HepG2 (cell line): ENCODE measurements around the gene CHST11. TPM values are rescaled to one million over a fixed set of nuclear protein-coding genes. Genes with fewer than 3 reads are reported as not detected.

ENCODE experiments used
- ATAC-seq: fragments of 200-7000 bp; cut with Tn5 transposase; 3 replicates; pipeline ENCODE4 v1.9.1; 2020; ENCODE audit warnings: mild to moderate bottlenecking, moderate library complexity
- BruUV-seq: library from RNA; stranded (reverse); fragments of 400-500 nt; replicated peaks from 2 replicates; lab custom pipeline; 2021; lab: Mats Ljungman, UMichigan
- CTCF ChIA-PET: fragments of 300-600 bp; formaldehyde crosslinking; extraction: SDS; loops from one replicate; lab custom pipeline; 2021; ENCODE audit warnings: low total read pairs, inconsistent platforms, low intra/inter-chr PET ratio; lab: Yijun Ruan, JAX
- POLR2A ChIA-PET: fragments of 350-600 bp; sonication (Branson Sonifier 250); formaldehyde crosslinking; loops from one replicate; lab custom pipeline; 2020; ENCODE audit warnings: antibody characterized with exemption, inconsistent platforms; lab: Yijun Ruan, JAX
- DNase-seq: peaks from one replicate; pipeline ENCODE4 v3.0.0-alpha.2; 2015; ENCODE audit warnings: low spot score
- FAIRE-seq: peaks from 3 replicates; lab custom pipeline; 2011; peaks lifted over from hg19 to GRCh38; lab: Jason Lieb, UNC
- H2AFZ ChIP-seq: one replicate; pipeline ENCODE4 v1.6.1; 2011; ENCODE audit warnings: low read length, inconsistent platforms
- H3K27ac ChIP-seq: fragments of 300-600 bp; 3 replicates; pipeline ENCODE4 v1.8.0; 2011; ENCODE audit warnings: mixed run types, mild to moderate bottlenecking, mixed read lengths, low read length, inconsistent platforms; ENCODE audit not compliant: insufficient read depth; ENCODE audit errors: extremely low read length
- H3K27me3 ChIP-seq, 2 experiments: fragments of 200-600 bp in 1 of 2; 2 replicates in 1 of 2; 3 replicates in 1 of 2; pipeline versions ENCODE4 v1.6.0 to v1.8.0; 2011; ENCODE audit warnings: low read length in 2 of 2, mild to moderate bottlenecking in 2 of 2, moderate library complexity in 2 of 2, inconsistent platforms in 1 of 2; ENCODE audit not compliant: insufficient read depth in 2 of 2, control insufficient read depth in 1 of 2
- H3K36me3 ChIP-seq, 2 experiments: fragments of 200-600 bp in 1 of 2; replicated peaks in 1 of 2; 2 replicates in 1 of 2; 3 replicates in 1 of 2; pipeline versions ENCODE4 v1.5.1 to v1.8.0; 2011; ENCODE audit warnings: low read length in 2 of 2, inconsistent platforms in 1 of 2; ENCODE audit not compliant: insufficient read depth in 2 of 2, control insufficient read depth in 1 of 2
- H3K4me1 ChIP-seq: 2 replicates; pipeline ENCODE4 v1.5.1; 2012; ENCODE audit warnings: low read length, inconsistent platforms; ENCODE audit not compliant: insufficient read depth
- H3K4me2 ChIP-seq: 2 replicates; pipeline ENCODE4 v1.6.0; 2011; ENCODE audit warnings: low read depth, low read length, inconsistent platforms
- H3K4me3 ChIP-seq, 3 experiments: fragments of 200-600 bp in 1 of 3; sonication (generic), shearing (Covaris generic) in 1 of 3; replicated peaks in 1 of 3; 2 replicates each; pipeline ENCODE4 v1.5.1; 2011 to 2016; ENCODE audit warnings: low read length in 3 of 3, inconsistent platforms in 2 of 3, low read depth in 2 of 3, mild to moderate bottlenecking in 2 of 3, control low read depth in 1 of 3, mixed read lengths in 1 of 3; ENCODE audit not compliant: insufficient read depth in 1 of 3
- H3K79me2 ChIP-seq: one replicate; pipeline ENCODE4 v1.6.1; 2011; ENCODE audit warnings: low read length, inconsistent platforms; ENCODE audit not compliant: insufficient read depth
- H3K9ac ChIP-seq: 2 replicates; pipeline ENCODE4 v1.6.0; 2011; ENCODE audit warnings: mild to moderate bottlenecking, low read depth, low read length, inconsistent platforms; ENCODE audit not compliant: insufficient read depth
- H3K9me3 ChIP-seq: 2 replicates; pipeline ENCODE4 v1.5.1; 2012; ENCODE audit warnings: mild to moderate bottlenecking, low read length
- H4K20me1 ChIP-seq: 2 replicates; pipeline ENCODE4 v1.6.0; 2011; ENCODE audit warnings: inconsistent platforms, mild to moderate bottlenecking, low read length, moderate library complexity; ENCODE audit not compliant: insufficient read depth
- JUND ChIP-seq: sonication (generic); formaldehyde crosslinking; IDR thresholded peaks from 2 replicates; pipeline ENCODE4 v1.8.0; 2022; ENCODE audit warnings: mild to moderate bottlenecking, missing genetic modification reagents
- MTA1 ChIP-seq: sonication (generic); formaldehyde crosslinking; IDR thresholded peaks from 2 replicates; pipeline ENCODE4 v1.4.0; 2020; ENCODE audit warnings: missing genetic modification reagents, mild to moderate bottlenecking, borderline replicate concordance
- NONO ChIP-seq, 2 experiments: fragments of 450-650 bp in 1 of 2; sonication (generic) in 1 of 2; formaldehyde crosslinking in 1 of 2; IDR thresholded peaks in 1 of 2; conservative IDR thresholded peaks in 1 of 2; 2 replicates each; pipeline versions ENCODE4 v1.6.1 to v1.8.0; 2017 to 2022; ENCODE audit warnings: mild to moderate bottlenecking in 1 of 2, missing genetic modification reagents in 1 of 2, moderate library complexity in 1 of 2
- RFX3 ChIP-seq: IDR thresholded peaks from 2 replicates; pipeline ENCODE4 v1.6.1; 2016; ENCODE audit warnings: missing biosample characterization, missing genetic modification reagents
- TOE1 ChIP-seq: sonication (generic); formaldehyde crosslinking; IDR thresholded peaks from 2 replicates; pipeline ENCODE4 v1.4.0; 2020; ENCODE audit warnings: mild to moderate bottlenecking, missing genetic modification reagents
- ZFP37 ChIP-seq: sonication (generic); formaldehyde crosslinking; IDR thresholded peaks from 2 replicates; pipeline ENCODE4 v1.4.0; 2020; ENCODE audit warnings: missing genetic modification reagents, borderline replicate concordance
- ZNF33B ChIP-seq: sonication (generic); formaldehyde crosslinking; IDR thresholded peaks from 2 replicates; pipeline ENCODE4 v1.5.1; 2020; ENCODE audit warnings: mild to moderate bottlenecking, missing genetic modification reagents
- ZNF569 ChIP-seq: sonication (generic); formaldehyde crosslinking; IDR thresholded peaks from 2 replicates; pipeline ENCODE4 v1.5.0; 2020; ENCODE audit warnings: mild to moderate bottlenecking, missing genetic modification reagents, moderate library complexity, borderline replicate concordance
- WGBS: methylation state at CpG from one replicate; pipeline ENCODE4 v1.1.6; 2017; ENCODE audit warnings: low lambda C conversion rate; 5-methylcytosine and 5-hydroxymethylcytosine counted together
- in situ Hi-C: cut with HindIII; loops from 2 replicates; pipeline ENCODE4 v1.10.0; 2017; ENCODE audit warnings: low pct_unique_long_range_greater_than_20kb; ENCODE audit not compliant: extremely low pct_ligation_motif_present
- intact Hi-C: fragments of 100-400 bp; cut with micrococcal nuclease; formaldehyde crosslinking; loops from one replicate; pipeline ENCODE4 v1.10.0; 2022; ENCODE audit not compliant: unreplicated experiment
- polyA plus RNA-seq, 8 experiments: library from polyadenylated mRNA; depleted of rRNA in 3 of 8; stranded (reverse) in 7 of 8; unstranded in 1 of 8; fragments of >200 nt; fragmentation: Illumina TruSeq in 4 of 8; extraction: Trizol in 4 of 8; gene quantifications; 2 replicates each; pipeline versions ENCODE4 v1.2.1 to v1.2.3, GENCODE V29; 2011 to 2016; ENCODE audit warnings: low read depth in 4 of 8, missing spikeins in 1 of 8, mixed read lengths in 1 of 8; ENCODE audit not compliant: insufficient read depth in 1 of 8
- total RNA-seq, 5 experiments: library from RNA; depleted of rRNA; stranded (reverse); fragments of >200 nt; fragmentation: Illumina TruSeq; extraction: Trizol; gene quantifications; 2 replicates each; pipeline ENCODE4 v1.2.3, GENCODE V29; 2016; ENCODE audit warnings: low read depth in 1 of 5
- TF ChIP-seq, protein P1 (sequence below): IDR thresholded peaks from 2 replicates; pipeline ENCODE4 v1.6.1; 2016; ENCODE audit warnings: low read depth
- TF ChIP-seq, protein P2 (sequence below): sonication (generic); formaldehyde crosslinking; IDR thresholded peaks from 2 replicates; pipeline ENCODE4 v1.8.0; 2022; ENCODE audit warnings: missing genetic modification reagents, mild to moderate bottlenecking, moderate library complexity, borderline replicate concordance

The CHST11 gene
- total and polyA plus RNA-seq, 2 of the 13 experiments (the other 11 are each of a cell fraction or from before 2014, with no cell fraction given) = 0.15 TPM; not detected in 1

DNA sequence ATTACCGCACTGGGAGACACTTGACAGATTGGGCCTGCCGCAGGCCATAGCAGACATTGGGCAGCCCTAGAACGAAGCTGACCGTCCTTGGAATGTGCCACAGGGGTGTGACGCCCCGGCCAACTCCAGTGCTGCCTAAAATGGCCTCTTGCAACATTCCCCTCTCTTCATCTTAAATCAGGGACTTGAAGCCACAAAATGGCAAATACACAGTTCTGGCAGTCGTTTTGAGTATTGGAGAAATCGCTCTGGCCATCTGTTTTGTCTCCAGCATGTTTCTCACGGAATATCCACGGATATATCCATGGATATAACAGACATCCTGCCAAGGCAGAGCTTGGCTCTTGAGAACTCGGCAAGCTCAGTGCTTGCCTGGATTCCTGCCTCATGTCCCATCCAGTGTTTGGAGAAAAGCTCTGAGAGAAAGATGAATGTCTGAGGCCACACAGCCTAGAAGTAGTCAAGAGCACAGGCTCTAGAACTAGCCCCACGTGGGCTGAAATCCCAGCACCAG is 158.4 kb downstream of the CHST11 start:
- DNase-seq (no peak), FAIRE-seq (no peak), ATAC-seq (no peak)
- Histone ChIP-seq H3K4me1 (no peaks in the 10 kb centered on the region), H3K79me2 (no peaks in the 10 kb centered on the region), H2AFZ (no peak overlapping the region), H3K27ac (no peak overlapping the region), H3K36me3 (no peaks in the 10 kb centered on the region), H3K9me3 (no peaks in the 10 kb centered on the region), H3K4me3 (no peak overlapping the region), H3K27me3 (peaks cover 1 to 8% of the 10 kb centered on the region in 2 experiments; a peak in 2 of 5 replicates), H4K20me1 (no peaks in the 10 kb centered on the region), H3K9ac (no peak overlapping the region), H3K4me2 (no peak overlapping the region)
- ChIA-PET POLR2A (no interaction called here), CTCF (no interaction called here)
- intact Hi-C loops (no loop called here), in situ Hi-C loops (no loop called here)
- TF ChIP-seq JUND (CRISPR knock-in tag) (no peak), NONO (IDR thresholded peaks at IDR 0.05) (no peak), NONO (CRISPR knock-in tag; conservative IDR thresholded peaks at IDR 0.05) (no peak), MTA1 (CRISPR knock-in tag) (no peak), ZNF569 (CRISPR knock-in tag) (no peak), RFX3 (CRISPR knock-in tag) (no peak), ZNF33B (CRISPR knock-in tag) (no peak), ZFP37 (CRISPR knock-in tag) (no peak), TOE1 (CRISPR knock-in tag) (no peak)
- TF ChIP-seq, protein P1, sequence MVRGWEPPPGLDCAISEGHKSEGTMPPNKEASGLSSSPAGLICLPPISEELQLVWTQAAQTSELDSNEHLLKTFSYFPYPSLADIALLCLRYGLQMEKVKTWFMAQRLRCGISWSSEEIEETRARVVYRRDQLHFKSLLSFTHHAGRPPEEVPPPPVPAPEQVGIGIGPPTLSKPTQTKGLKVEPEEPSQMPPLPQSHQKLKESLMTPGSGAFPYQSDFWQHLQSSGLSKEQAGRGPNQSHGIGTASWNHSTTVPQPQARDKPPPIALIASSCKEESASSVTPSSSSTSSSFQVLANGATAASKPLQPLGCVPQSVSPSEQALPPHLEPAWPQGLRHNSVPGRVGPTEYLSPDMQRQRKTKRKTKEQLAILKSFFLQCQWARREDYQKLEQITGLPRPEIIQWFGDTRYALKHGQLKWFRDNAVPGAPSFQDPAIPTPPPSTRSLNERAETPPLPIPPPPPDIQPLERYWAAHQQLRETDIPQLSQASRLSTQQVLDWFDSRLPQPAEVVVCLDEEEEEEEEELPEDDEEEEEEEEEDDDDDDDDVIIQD (CRISPR knock-in tag) = no peak
- TF ChIP-seq, protein P2, sequence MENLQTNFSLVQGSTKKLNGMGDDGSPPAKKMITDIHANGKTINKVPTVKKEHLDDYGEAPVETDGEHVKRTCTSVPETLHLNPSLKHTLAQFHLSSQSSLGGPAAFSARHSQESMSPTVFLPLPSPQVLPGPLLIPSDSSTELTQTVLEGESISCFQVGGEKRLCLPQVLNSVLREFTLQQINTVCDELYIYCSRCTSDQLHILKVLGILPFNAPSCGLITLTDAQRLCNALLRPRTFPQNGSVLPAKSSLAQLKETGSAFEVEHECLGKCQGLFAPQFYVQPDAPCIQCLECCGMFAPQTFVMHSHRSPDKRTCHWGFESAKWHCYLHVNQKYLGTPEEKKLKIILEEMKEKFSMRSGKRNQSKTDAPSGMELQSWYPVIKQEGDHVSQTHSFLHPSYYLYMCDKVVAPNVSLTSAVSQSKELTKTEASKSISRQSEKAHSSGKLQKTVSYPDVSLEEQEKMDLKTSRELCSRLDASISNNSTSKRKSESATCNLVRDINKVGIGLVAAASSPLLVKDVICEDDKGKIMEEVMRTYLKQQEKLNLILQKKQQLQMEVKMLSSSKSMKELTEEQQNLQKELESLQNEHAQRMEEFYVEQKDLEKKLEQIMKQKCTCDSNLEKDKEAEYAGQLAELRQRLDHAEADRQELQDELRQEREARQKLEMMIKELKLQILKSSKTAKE (CRISPR knock-in tag) = no peak
- no TSS peak for BruUV-seq
- 2% methylated on average over 6 of the region's 12 CpGs for WGBS
